22Rv1 (cell line): ENCODE measurements around the gene GCNA.

Experiments used
- ZFX ChIP-seq: fragments of 450-650 bp; IDR thresholded peaks from 2 replicates; pipeline ENCODE4 v1.6.1; 2017; ENCODE audit warnings: antibody characterized with exemption, borderline replicate concordance
- TF ChIP-seq, protein P1 (sequence below): fragments of 450-650 bp; IDR thresholded peaks from 2 replicates; pipeline ENCODE4 v1.5.1; 2017; ENCODE audit warnings: mild to moderate bottlenecking

DNA sequence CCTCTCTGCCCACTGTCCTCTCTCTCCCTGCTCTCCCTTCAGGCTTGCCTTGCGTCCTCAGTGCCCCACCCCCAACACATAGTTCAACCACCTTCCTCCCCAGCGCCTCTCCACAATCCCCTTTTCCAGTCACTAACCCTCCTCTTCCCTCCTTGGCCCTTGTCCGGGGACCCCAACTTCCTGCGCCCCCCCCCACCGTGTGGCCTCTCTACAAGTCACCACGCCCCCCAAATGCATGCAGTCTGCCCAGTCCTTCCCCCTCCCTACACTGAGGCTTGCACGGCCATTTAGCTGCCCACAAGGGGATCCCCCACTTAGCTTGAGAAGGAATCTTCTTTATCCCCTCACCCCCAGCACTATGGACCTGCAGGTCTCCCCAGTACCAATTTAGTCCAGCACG is 39.5 kb downstream of the GCNA start:
- TF ChIP-seq, protein P1, sequence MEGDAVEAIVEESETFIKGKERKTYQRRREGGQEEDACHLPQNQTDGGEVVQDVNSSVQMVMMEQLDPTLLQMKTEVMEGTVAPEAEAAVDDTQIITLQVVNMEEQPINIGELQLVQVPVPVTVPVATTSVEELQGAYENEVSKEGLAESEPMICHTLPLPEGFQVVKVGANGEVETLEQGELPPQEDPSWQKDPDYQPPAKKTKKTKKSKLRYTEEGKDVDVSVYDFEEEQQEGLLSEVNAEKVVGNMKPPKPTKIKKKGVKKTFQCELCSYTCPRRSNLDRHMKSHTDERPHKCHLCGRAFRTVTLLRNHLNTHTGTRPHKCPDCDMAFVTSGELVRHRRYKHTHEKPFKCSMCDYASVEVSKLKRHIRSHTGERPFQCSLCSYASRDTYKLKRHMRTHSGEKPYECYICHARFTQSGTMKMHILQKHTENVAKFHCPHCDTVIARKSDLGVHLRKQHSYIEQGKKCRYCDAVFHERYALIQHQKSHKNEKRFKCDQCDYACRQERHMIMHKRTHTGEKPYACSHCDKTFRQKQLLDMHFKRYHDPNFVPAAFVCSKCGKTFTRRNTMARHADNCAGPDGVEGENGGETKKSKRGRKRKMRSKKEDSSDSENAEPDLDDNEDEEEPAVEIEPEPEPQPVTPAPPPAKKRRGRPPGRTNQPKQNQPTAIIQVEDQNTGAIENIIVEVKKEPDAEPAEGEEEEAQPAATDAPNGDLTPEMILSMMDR = no peak
- TF ChIP-seq ZFX = no peak
